ENCODE data around the gene CGRRF1. TPM values are rescaled to one million over a fixed set of nuclear protein-coding genes. Genes with fewer than 3 reads are reported as not detected.

Gene CGRRF1
- total and polyA plus RNA-seq, 2 of the 13 experiments (the other 11 are each of a cell fraction or from before 2014, with no cell fraction given) = 16.8 to 18.2 TPM

- TF ChIP-seq SP4 (CRISPR knock-in tag; IDR thresholded peaks at IDR 0.05) = no peak
- no peak for TF ChIP-seq HES4 (CRISPR knock-in tag; IDR thresholded peaks at IDR 0.05; ENCODE audit: borderline replicate concordance)
- TF ChIP-seq REXO4 (CRISPR knock-in tag; IDR thresholded peaks at IDR 0.05; ENCODE audit: borderline replicate concordance) = no peak
- no peak for TF ChIP-seq PHF21A (CRISPR knock-in tag; IDR thresholded peaks at IDR 0.05)
- 0 out of 2 replicates have a peak, but pooled peaks have one; percentile 46 for TF ChIP-seq ARID2 (CRISPR knock-in tag; IDR thresholded peaks at IDR 0.05; ENCODE audit: borderline replicate concordance)
- no peak for TF ChIP-seq ZNF552 (CRISPR knock-in tag; IDR thresholded peaks at IDR 0.05; ENCODE audit: borderline replicate concordance)
- no peak for TF ChIP-seq POLR2A (IDR thresholded peaks at IDR 0.05; ENCODE audit: insufficient read depth in 1 of 2, low read depth in 2 of 2, low read length in 2 of 2)
- TF ChIP-seq BORCS8-MEF2B (CRISPR knock-in tag; IDR thresholded peaks at IDR 0.05) = no peak
- TF ChIP-seq FOXO1 (CRISPR knock-in tag; IDR thresholded peaks at IDR 0.05) = 0 out of 2 replicates have a peak, but pooled peaks have one; percentile 8
- TF ChIP-seq ZSCAN22 (CRISPR knock-in tag; IDR thresholded peaks at IDR 0.05) = no peak
- TF ChIP-seq TSC22D2 (CRISPR knock-in tag; IDR thresholded peaks at IDR 0.05; ENCODE audit: borderline replicate concordance) = 0 out of 2 replicates have a peak, but pooled peaks have one; percentile 8
- 0 out of 2 replicates have a peak, but pooled peaks have one; percentile 13 for TF ChIP-seq NCOA1 (CRISPR knock-in tag; IDR thresholded peaks at IDR 0.05)
- TF ChIP-seq ZBTB42 (CRISPR knock-in tag; IDR thresholded peaks at IDR 0.05) = 0 out of 2 replicates have a peak, but pooled peaks have one; percentile 14
- no peak for TF ChIP-seq BRF2 (CRISPR knock-in tag; IDR thresholded peaks at IDR 0.05)
- no peak for TF ChIP-seq MXD4 (CRISPR knock-in tag; IDR thresholded peaks at IDR 0.05)
- no peak for TF ChIP-seq ZSCAN29 (CRISPR knock-in tag; conservative IDR thresholded peaks at IDR 0.05)
- TF ChIP-seq TCF7L2 (IDR thresholded peaks at IDR 0.05; ENCODE audit: low read depth, low read length) = no peak
- no peak for TF ChIP-seq DMTF1 (CRISPR knock-in tag; IDR thresholded peaks at IDR 0.05)
- TF ChIP-seq TBX2 (CRISPR knock-in tag; IDR thresholded peaks at IDR 0.05; ENCODE audit: borderline replicate concordance) = no peak
- 0 out of 2 replicates have a peak, but pooled peaks have one; percentile 1 for TF ChIP-seq SOX5 (CRISPR knock-in tag; IDR thresholded peaks at IDR 0.05; ENCODE audit: borderline replicate concordance)
- no peak for TF ChIP-seq RNF2 (conservative IDR thresholded peaks at IDR 0.05; ENCODE audit: low read depth)
- TF ChIP-seq ZNF574 (CRISPR knock-in tag; IDR thresholded peaks at IDR 0.05) = no peak
- TF ChIP-seq SNAPC2 (CRISPR knock-in tag; IDR thresholded peaks at IDR 0.05) = 0 out of 2 replicates have a peak, but pooled peaks have one; percentile 28
- TF ChIP-seq PHF20 (CRISPR knock-in tag; IDR thresholded peaks at IDR 0.05) = no peak
- no peak for TF ChIP-seq DNMT1 (CRISPR knock-in tag; IDR thresholded peaks at IDR 0.05)
- no peak for TF ChIP-seq TFE3 (CRISPR knock-in tag; IDR thresholded peaks at IDR 0.05)
Observed at GRCh38 chr14:54488318-54488645, 21.4 kb upstream of the CGRRF1 start (continued).

Data from HepG2 (cell line).